Tibial nerve (tissue), 4 donors: ENCODE data around the gene PCMTD2. TPM values are rescaled to one million over a fixed set of nuclear protein-coding genes. Genes with fewer than 3 reads are reported as not detected.
A peak's percentile ranks its signal among the peaks of the same experiment; 100 is the strongest.

Source experiments
- DNase-seq, 2 donors: peaks; one replicate each; pipeline ENCODE4 v3.0.0-alpha.2; 2019; ENCODE audit warnings: low spot score in 2 of 2
- H3K27ac ChIP-seq, 4 donors: fragments of 200-600 bp; sonication (generic) in 3 of 4; one replicate each; pipeline ENCODE4 v1.5.1; 2017 to 2019; ENCODE audit warnings: mild to moderate bottlenecking in 1 of 4
- H3K27me3 ChIP-seq, 2 donors: fragments of 200-600 bp; sonication (generic) in 1 of 2; one replicate each; pipeline versions ENCODE4 v1.5.1 to v1.6.0; 2017 to 2019
- H3K36me3 ChIP-seq, 3 donors: fragments of 200-600 bp; sonication (generic); one replicate each; pipeline ENCODE4 v1.5.1; 2018 to 2019
- H3K4me1 ChIP-seq, 4 donors: fragments of 200-600 bp; sonication (generic) in 3 of 4; one replicate each; pipeline ENCODE4 v1.5.1; 2017 to 2019
- H3K4me3 ChIP-seq, 4 donors: fragments of 200-600 bp; sonication (generic) in 3 of 4; one replicate each; pipeline ENCODE4 v1.5.1; 2017 to 2019; ENCODE audit warnings: mild to moderate bottlenecking in 1 of 4, moderate library complexity in 1 of 4
- H3K9me3 ChIP-seq, 4 donors: fragments of 200-600 bp; sonication (generic) in 3 of 4; one replicate each; pipeline ENCODE4 v1.5.1; 2017 to 2019
- CTCF ChIP-seq, 5 experiments: fragments of 200-600 bp in 3 of 5; fragments of 450-650 bp in 2 of 5; sonication (generic) in 3 of 5; IDR thresholded peaks; one replicate each; pipeline ENCODE4 v1.5.1; 2016 to 2019; ENCODE audit warnings: antibody characterized with exemption in 5 of 5, mild to moderate bottlenecking in 3 of 5, moderate library complexity in 2 of 5
- EP300 ChIP-seq, 2 donors: sonication (generic); formaldehyde crosslinking; IDR thresholded peaks; one replicate each; pipeline ENCODE4 v1.6.1; 2017; ENCODE audit warnings: antibody characterized with exemption in 2 of 2, mild to moderate bottlenecking in 1 of 2
- POLR2A ChIP-seq, 2 donors: fragments of 450-650 bp; IDR thresholded peaks; one replicate each; pipeline ENCODE4 v1.6.1; 2017; ENCODE audit warnings: antibody characterized with exemption in 2 of 2, mild to moderate bottlenecking in 2 of 2, moderate library complexity in 2 of 2
- WGBS, 2 donors: methylation state at CpG; one replicate each; pipeline ENCODE4 v1.1.5; 2018; 5-methylcytosine and 5-hydroxymethylcytosine counted together
- total RNA-seq, 4 donors: library from RNA; depleted of rRNA; stranded (reverse); fragments of >200 nt; gene quantifications; one replicate each; pipeline ENCODE4 v1.1.0, GENCODE V29; 2016

The PCMTD2 gene
- total RNA-seq, 4 donors from 2014 or later = 57.0 to 119 (median 103) TPM

- H3K27ac ChIP-seq = peak overlapping the region in 2 of 4 donors; percentile 36 to 67
- 38% methylated on average over 10 of the region's 10 CpGs for WGBS, 2 donors
Measured at GRCh38 chr20:64224351-64225170, 31.0 kb upstream of the PCMTD2 start.

GRCh38 chr20:64225171-64225595 is 30.4 kb upstream of the PCMTD2 start:
- Histone ChIP-seq H3K27me3 (peaks cover 0 to 5% of the 10 kb centered on the region in 2 donors), H3K36me3 (no peaks in the 10 kb centered on the region), H3K4me3 (no peak overlapping the region), H3K27ac (peak overlapping the region in 1 of 4 donors; percentile 6), H3K4me1 (peaks cover 0 to 31% (median 11%) of the 10 kb centered on the region in 4 donors), H3K9me3 (no peaks in the 10 kb centered on the region)
- no peak for TF ChIP-seq POLR2A (IDR thresholded peaks at IDR 0.05)
- TF ChIP-seq CTCF (IDR thresholded peaks at IDR 0.05) = no peak
- TF ChIP-seq EP300 (IDR thresholded peaks at IDR 0.05) = no peak
- WGBS, 2 donors = 79 to 81% methylated on average over 14 of the region's 14 CpGs
- no peak for DNase-seq

More at GRCh38 chr20:64224351-64225170, 31.0 kb upstream of the PCMTD2 start:
- DNase-seq = no peak
- Histone ChIP-seq H3K4me3 (no peak overlapping the region), H3K9me3 (no peaks in the 10 kb centered on the region), H3K36me3 (no peaks in the 10 kb centered on the region), H3K4me1 (peaks cover 0 to 31% (median 11%) of the 10 kb centered on the region in 4 donors), H3K27me3 (peaks cover 0 to 5% of the 10 kb centered on the region in 2 donors)
- TF ChIP-seq CTCF (IDR thresholded peaks at IDR 0.05) (no peak), POLR2A (IDR thresholded peaks at IDR 0.05) (no peak), EP300 (IDR thresholded peaks at IDR 0.05) (peak in 1 of 2 donors; percentile 17)

GRCh38 chr20:64225828-64226598 is 29.5 kb upstream of the PCMTD2 start:
- peaks cover 0 to 31% (median 11%) of the 10 kb centered on the region in 4 donors for H3K4me1 ChIP-seq
- H3K27me3 ChIP-seq = peaks cover 0 to 5% of the 10 kb centered on the region in 2 donors
- WGBS, 2 donors = 90 to 91% methylated on average over 14 of the region's 14 CpGs
- no peaks in the 10 kb centered on the region for H3K9me3 ChIP-seq
- H3K36me3 ChIP-seq = no peaks in the 10 kb centered on the region
- H3K4me3 ChIP-seq = no peak overlapping the region
- TF ChIP-seq CTCF (IDR thresholded peaks at IDR 0.05) (no peak), POLR2A (IDR thresholded peaks at IDR 0.05) (no peak), EP300 (IDR thresholded peaks at IDR 0.05) (no peak)
- DNase-seq = no peak
- no peak overlapping the region for H3K27ac ChIP-seq

GRCh38 chr20:64226686-64227580 is 28.6 kb upstream of the PCMTD2 start:
- 80 to 84% methylated on average over 24 to 25 of the region's 25 CpGs for WGBS, 2 donors
- TF ChIP-seq CTCF (IDR thresholded peaks at IDR 0.05) (no peak), EP300 (IDR thresholded peaks at IDR 0.05) (no peak), POLR2A (IDR thresholded peaks at IDR 0.05) (no peak)
- peaks cover 0 to 31% (median 11%) of the 10 kb centered on the region in 4 donors for H3K4me1 ChIP-seq

More at GRCh38 chr20:64226686-64227580, 28.6 kb upstream of the PCMTD2 start:
- H3K9me3 ChIP-seq = no peaks in the 10 kb centered on the region
- H3K4me3 ChIP-seq = no peak overlapping the region
- peaks cover 0 to 5% of the 10 kb centered on the region in 2 donors for H3K27me3 ChIP-seq
- H3K27ac ChIP-seq = no peak overlapping the region
- no peaks in the 10 kb centered on the region for H3K36me3 ChIP-seq
- no peak for DNase-seq
